Psoas muscle (tissue), 8 donors: ENCODE results near the gene MYLK4. TPM values are rescaled to one million over a fixed set of nuclear protein-coding genes. Genes with fewer than 3 reads are reported as not detected.

ENCODE experiments used
- ATAC-seq, 4 donors: fragments of 200-7000 bp; cut with Tn5 transposase; one replicate each; pipeline ENCODE4 v1.9.1; 2020; ENCODE audit warnings: moderate library complexity in 3 of 4, mild to moderate bottlenecking in 2 of 4
- DNase-seq, 2 donors: peaks; one replicate each; pipeline ENCODE4 v3.0.0-alpha.2; 2020
- H3K27ac ChIP-seq: fragments of 200-600 bp; one replicate; pipeline ENCODE4 v1.8.0; 2022
- H3K27me3 ChIP-seq, 3 donors: fragments of 200-600 bp in 1 of 3; one replicate each; pipeline versions ENCODE4 v1.6.1 to v1.8.0; 2013 to 2022; ENCODE audit warnings: low read length in 2 of 3, mild to moderate bottlenecking in 2 of 3, moderate library complexity in 1 of 3; ENCODE audit not compliant: insufficient read depth in 3 of 3
- H3K36me3 ChIP-seq, 2 donors: fragments of 200-600 bp in 1 of 2; one replicate each; pipeline versions ENCODE4 v1.6.1 to v1.8.0; 2013 to 2022; ENCODE audit warnings: low read depth in 1 of 2, mild to moderate bottlenecking in 1 of 2, moderate library complexity in 1 of 2; ENCODE audit not compliant: insufficient read depth in 1 of 2
- H3K4me1 ChIP-seq: fragments of 200-600 bp; one replicate; pipeline ENCODE4 v1.8.0; 2022
- H3K4me3 ChIP-seq: fragments of 200-600 bp; one replicate; pipeline ENCODE4 v1.8.0; 2022; ENCODE audit warnings: mild to moderate bottlenecking
- H3K9me3 ChIP-seq: fragments of 200-600 bp; one replicate; pipeline ENCODE4 v1.8.0; 2022
- CTCF ChIP-seq: fragments of 200-600 bp; IDR thresholded peaks from one replicate; pipeline ENCODE4 v1.8.0; 2022; ENCODE audit warnings: antibody characterized with exemption
- WGBS, 3 donors: extraction: QIAGEN DNeasy Blood & Tissue Kit; methylation state at CpG; one replicate each; pipeline versions ENCODE4 v1.1.6 to v1.1.7; 2013; 5-methylcytosine and 5-hydroxymethylcytosine counted together
- intact Hi-C, 2 donors: fragments of 100-400 bp; cut with DNase I; formaldehyde crosslinking; loops; one replicate each; pipeline versions ENCODE4 v1.11.0 to v1.14.2; 2022
- polyA plus RNA-seq, 3 donors: library from polyadenylated mRNA; stranded (reverse); fragments of 200-250 nt; gene quantifications; one replicate each; pipeline ENCODE4 v1.2.3, GENCODE V29; 2013
- total RNA-seq, 4 donors: library from RNA; stranded (reverse); fragmentation: NEBNext Ultra II Directional in 2 of 4; extraction: Animal tissue kit (Norgen Biotek cat#: 25700) in 2 of 4; gene quantifications; one replicate each; pipeline versions ENCODE4 v1.2.1 to v1.2.4, GENCODE V29; 2021 to 2023
- donor health status: healthy with polysubstance abuse.
- donor health status: DM: no; HTN: no; CAD: no; lungs with moderate emphysema.
- donor health status: Bipolar disorder and iron deficiency.
- donor health status: healthy.
- donor health status: DM: yes; HTN: yes; CAD: no.
- donor health status: DM: no; HTN: no; CAD: no.
- donor health status: DM: no; HTN: no; CAD: no.
- donor health status: DM: yes; HTN: yes; CAD: no.

Gene MYLK4
- total and polyA plus RNA-seq, 7 donors = 0.09 to 143 (median 2.9) TPM

- peak overlapping the region; percentile 24 for H3K27ac ChIP-seq
- intact Hi-C loops = no loop called here
- no peaks in the 10 kb centered on the region for H3K27me3 ChIP-seq
- WGBS, 3 donors = 50 to 79% (median 57%) methylated on average over 8 of the region's 8 CpGs
- DNase-seq (no peak), ATAC-seq (peak in 1 of 4 donors; percentile 4)
- H3K4me1 ChIP-seq = peaks cover 26% of the 10 kb centered on the region
- H3K9me3 ChIP-seq = no peaks in the 10 kb centered on the region
- no peak overlapping the region for H3K4me3 ChIP-seq
- peak; percentile 60 for TF ChIP-seq CTCF
- no peaks in the 10 kb centered on the region for H3K36me3 ChIP-seq
Measured at GRCh38 chr6:2760882-2761842, 10.4 kb upstream of the MYLK4 start.

GRCh38 chr6:2758980-2759379, 8.3 kb upstream of the MYLK4 start:
- Histone ChIP-seq H3K27ac (no peak overlapping the region), H3K36me3 (no peaks in the 10 kb centered on the region), H3K27me3 (no peaks in the 10 kb centered on the region), H3K4me3 (no peak overlapping the region), H3K4me1 (peaks cover 37% of the 10 kb centered on the region), H3K9me3 (no peaks in the 10 kb centered on the region)
- WGBS, 3 donors = 58 to 66% (median 65%) methylated on average over 3 of the region's 3 CpGs
- no peak for DNase-seq
- intact Hi-C loops = no loop called here
- no peak for TF ChIP-seq CTCF
- no peak for ATAC-seq

GRCh38 chr6:2756687-2757224, 6.0 kb upstream of the MYLK4 start:
- Histone ChIP-seq H3K4me3 (peak overlapping the region; percentile 2), H3K36me3 (no peaks in the 10 kb centered on the region), H3K27me3 (no peaks in the 10 kb centered on the region), H3K27ac (peak overlapping the region; percentile 80), H3K9me3 (no peaks in the 10 kb centered on the region), H3K4me1 (peaks cover 37% of the 10 kb centered on the region)
- no peak for TF ChIP-seq CTCF
- 34 to 58% (median 45%) methylated on average over 3 of the region's 3 CpGs for WGBS, 3 donors
- peak in 2 of 4 donors; percentile 57 to 59 for ATAC-seq
- no peak for DNase-seq
- intact Hi-C loops = no loop called here

- intact Hi-C loops = no loop called here
- 42 to 75% (median 46%) methylated on average over 2 of the region's 2 CpGs for WGBS, 3 donors
Measured at GRCh38 chr6:2756241-2756640, 5.5 kb upstream of the MYLK4 start.

More at GRCh38 chr6:2756241-2756640, 5.5 kb upstream of the MYLK4 start:
- Histone ChIP-seq H3K36me3 (no peaks in the 10 kb centered on the region), H3K4me1 (peaks cover 37% of the 10 kb centered on the region), H3K9me3 (no peaks in the 10 kb centered on the region), H3K27ac (peak overlapping the region; percentile 80), H3K4me3 (peak overlapping the region; percentile 2), H3K27me3 (no peaks in the 10 kb centered on the region)
- TF ChIP-seq CTCF = no peak
- no peak for ATAC-seq
- no peak for DNase-seq
